NCI-H526 treated with DMSO at 0.1 percent for 48 hours (cell line): Measurements from ENCODE around the gene CCDC158.

Experiments used
- DNase-seq: peaks from one replicate; lab custom pipeline; 2025; lab: John Stamatoyannopoulos, UW

Gene CCDC158

GRCh38 chr4:76280488-76281441 lies 140.2 kb downstream of the CCDC158 start:
- DNase-seq: no peak

GRCh38 chr4:76279462-76279861 lies 141.5 kb downstream of the CCDC158 start:
- DNase-seq: no peak

DNA sequence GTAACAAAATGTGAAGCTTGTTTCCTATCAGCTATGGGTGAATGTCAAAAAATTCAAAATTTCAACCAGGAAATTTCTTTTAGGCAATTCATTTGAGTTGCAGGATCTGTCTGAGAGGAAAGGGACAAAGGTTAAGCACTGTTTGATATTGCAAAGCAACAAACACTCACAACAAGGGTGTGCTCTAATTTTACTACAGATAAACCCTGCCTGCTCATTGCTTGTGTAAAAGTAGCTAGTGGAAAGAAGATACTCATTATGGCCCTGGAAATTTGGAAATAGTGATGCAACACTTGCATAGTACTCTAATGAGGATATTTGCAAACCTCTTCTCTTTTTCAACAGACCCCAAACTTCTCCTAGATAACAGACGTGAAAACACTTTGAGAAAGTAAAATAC lies 142.4 kb downstream of the CCDC158 start:
- DNase-seq: no peak

- DNase-seq: no peak
These were observed 143.3 kb downstream of the CCDC158 start for GRCh38 chr4:76277667-76278066.

DNA sequence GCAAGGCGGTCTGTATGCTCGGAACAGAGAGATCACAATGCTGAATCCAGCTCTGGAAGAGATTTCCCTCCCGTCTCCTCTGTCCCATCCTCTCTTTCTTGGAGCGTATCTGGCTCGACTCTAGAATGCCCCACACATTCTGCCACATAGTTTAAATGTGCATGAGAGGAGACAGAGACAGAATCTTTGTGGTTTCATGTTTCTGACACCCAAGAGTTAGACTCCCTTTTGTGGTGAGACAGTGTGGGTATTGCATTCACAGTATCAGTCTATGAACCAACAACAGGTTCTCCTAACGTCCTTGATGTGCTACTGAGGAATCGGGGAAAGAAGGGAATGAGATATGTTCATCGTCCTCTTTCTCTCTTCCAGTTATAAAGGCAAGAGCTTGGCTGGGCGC lies 144.1 kb downstream of the CCDC158 start:
- DNase-seq: no peak

- DNase-seq: no peak
These were observed 145.3 kb downstream of the CCDC158 start for GRCh38 chr4:76275486-76276124.

GRCh38 chr4:76272999-76273398 lies 147.9 kb downstream of the CCDC158 start:
- no peak for DNase-seq

DNA sequence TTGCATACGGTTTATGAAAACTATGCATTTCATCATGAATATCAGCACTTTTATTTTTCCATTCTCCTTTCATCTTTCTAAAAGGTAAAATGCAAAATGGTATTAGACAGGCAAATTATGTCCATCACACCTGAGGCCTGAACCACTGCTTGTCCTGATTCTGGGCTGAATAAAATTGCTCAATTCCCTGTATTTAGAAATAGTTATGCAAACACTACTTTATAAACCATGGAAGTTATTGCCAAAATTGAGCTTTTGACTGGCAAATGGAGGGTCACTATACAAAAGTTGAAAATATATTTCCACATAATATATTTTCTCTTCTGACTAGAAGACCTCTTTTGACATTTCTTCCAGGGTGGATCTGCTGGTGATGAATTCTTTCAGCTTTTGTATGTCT lies 148.4 kb downstream of the CCDC158 start:
- DNase-seq: no peak

DNA sequence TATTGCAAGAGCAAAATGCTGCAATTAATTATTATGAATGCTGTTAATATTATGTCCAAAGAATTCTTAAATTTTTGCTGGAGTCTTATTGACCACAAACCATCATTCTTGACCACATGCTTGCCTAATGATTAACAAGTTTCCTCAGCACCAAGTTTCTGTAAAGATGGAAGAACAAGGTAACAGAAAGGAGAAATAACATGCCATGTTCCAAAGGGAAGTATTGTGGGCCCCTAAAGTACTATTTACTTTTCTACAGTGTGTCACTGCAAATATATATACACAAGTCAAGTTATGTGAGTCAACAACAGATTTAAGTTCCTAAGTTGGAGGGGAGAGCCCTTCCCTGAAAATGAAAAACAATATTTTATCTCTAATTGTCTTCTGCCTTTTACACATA lies 148.9 kb downstream of the CCDC158 start:
- no peak for DNase-seq

DNA sequence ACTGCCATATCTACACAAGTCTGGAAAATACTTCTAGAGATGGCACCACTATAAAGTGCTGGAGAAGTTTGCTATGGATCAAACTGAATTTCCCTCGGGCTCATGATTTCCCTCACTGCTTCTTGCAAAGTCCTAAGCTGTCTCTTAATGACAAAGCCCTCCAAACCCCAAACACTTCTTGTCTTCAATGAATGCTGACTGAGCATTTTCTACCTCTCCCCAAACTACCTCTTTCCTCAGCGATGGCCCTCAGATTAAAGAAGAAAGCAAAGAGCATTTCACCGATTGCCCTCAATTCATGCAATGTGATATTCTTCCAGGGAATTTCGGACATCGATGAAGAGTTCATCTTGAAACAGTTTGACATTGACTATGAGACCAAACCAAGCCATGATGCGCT lies 149.7 kb downstream of the CCDC158 start:
- no peak for DNase-seq

- no peak for DNase-seq
These were observed 150.4 kb downstream of the CCDC158 start for GRCh38 chr4:76270244-76271175.

GRCh38 chr4:76267811-76268210 lies 153.1 kb downstream of the CCDC158 start:
- no peak for DNase-seq

DNA sequence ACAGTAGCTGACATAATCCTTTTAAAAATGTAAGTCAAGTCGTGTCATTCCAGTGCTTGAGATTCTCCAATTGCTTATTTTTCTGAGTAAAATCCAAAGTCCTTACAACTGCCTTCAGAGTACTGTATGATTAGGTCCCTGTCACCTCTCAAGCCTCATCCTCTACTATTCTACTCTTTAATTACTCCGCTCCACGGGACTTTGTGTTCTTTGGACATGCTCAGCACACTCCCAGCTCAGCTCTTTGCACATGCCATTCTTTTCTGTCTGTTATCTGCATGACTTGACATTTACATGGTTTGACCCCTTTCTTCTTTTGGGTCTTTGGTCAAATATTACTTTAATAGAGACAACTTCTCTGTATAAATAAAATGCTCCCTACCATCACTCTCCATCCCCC lies 154.3 kb downstream of the CCDC158 start:
- no peak for DNase-seq

DNA sequence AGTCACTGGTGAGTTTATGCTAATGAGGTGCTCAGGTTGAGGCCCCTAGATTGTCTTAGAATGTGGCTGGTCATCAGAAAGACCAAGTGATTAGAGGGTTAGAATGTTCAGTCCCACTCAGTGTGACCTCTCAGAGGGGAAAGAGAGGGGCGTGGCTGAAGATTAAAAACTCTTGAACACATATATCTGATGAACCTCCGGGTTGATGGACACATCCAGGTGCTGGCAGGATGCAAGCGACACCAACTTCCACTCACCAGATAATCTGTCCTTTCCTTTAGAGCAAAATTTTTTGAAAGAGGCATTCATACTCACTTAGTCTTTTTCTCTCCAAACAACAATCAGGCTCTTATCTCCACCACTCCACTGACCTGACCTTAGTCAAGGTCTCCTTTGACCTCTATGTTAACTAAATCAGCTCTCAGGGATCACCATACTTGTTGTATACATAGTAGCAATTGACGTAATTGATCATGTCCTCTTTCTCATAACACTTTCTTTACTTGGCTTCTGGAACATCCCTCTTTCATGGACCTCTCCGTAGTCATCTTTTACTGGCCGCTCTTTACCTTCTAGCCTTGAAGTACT lies 155.2 kb downstream of the CCDC158 start:
- no peak for DNase-seq
